Lung (tissue), 12 donors: ENCODE measurements around the gene TPCN2. TPM values are rescaled to one million over a fixed set of nuclear protein-coding genes. Genes with fewer than 3 reads are reported as not detected.
A peak's percentile ranks its signal among the peaks of the same experiment; 100 is the strongest.

Source experiments
- ATAC-seq: fragments of 200-7000 bp; cut with Tn5 transposase; one replicate; pipeline ENCODE4 v1.9.1; 2020; ENCODE audit warnings: moderate number of reproducible peaks; ENCODE audit not compliant: insufficient read depth, low FRiP score
- DNase-seq, 3 donors: peaks; one replicate each; pipeline ENCODE4 v3.0.0-alpha.2; 2013 to 2017
- H3K27ac ChIP-seq, 2 donors: one replicate each; pipeline ENCODE4 v1.5.1; 2013; ENCODE audit warnings: mild to moderate bottlenecking in 2 of 2, moderate library complexity in 2 of 2, control low read depth in 1 of 2, inconsistent platforms in 1 of 2, low read depth in 1 of 2, low read length in 1 of 2
- H3K27me3 ChIP-seq, 3 donors: one replicate each; pipeline ENCODE4 v1.5.1; 2013; ENCODE audit warnings: low read length in 2 of 3; ENCODE audit not compliant: control insufficient read depth in 3 of 3, insufficient read depth in 3 of 3
- H3K36me3 ChIP-seq, 4 donors: one replicate each; pipeline ENCODE4 v1.5.1; 2013; ENCODE audit warnings: low read length in 4 of 4, mild to moderate bottlenecking in 1 of 4, moderate library complexity in 1 of 4; ENCODE audit not compliant: control insufficient read depth in 4 of 4, insufficient read depth in 4 of 4
- H3K4me1 ChIP-seq, 5 donors: one replicate each; pipeline ENCODE4 v1.5.1; 2013; ENCODE audit warnings: low read length in 5 of 5, mild to moderate bottlenecking in 2 of 5, moderate library complexity in 1 of 5; ENCODE audit not compliant: control insufficient read depth in 5 of 5, insufficient read depth in 5 of 5
- H3K4me3 ChIP-seq: one replicate; pipeline ENCODE4 v1.5.1; 2013; ENCODE audit warnings: mild to moderate bottlenecking, control low read depth, moderate library complexity
- H3K9ac ChIP-seq, 2 donors: one replicate each; pipeline ENCODE4 v1.5.1; 2013; ENCODE audit warnings: low read length in 2 of 2, control low read depth in 1 of 2; ENCODE audit not compliant: insufficient read depth in 1 of 2
- H3K9me3 ChIP-seq, 4 donors: one replicate each; pipeline ENCODE4 v1.5.1; 2013; ENCODE audit warnings: low read length in 3 of 4, mild to moderate bottlenecking in 1 of 4, moderate library complexity in 1 of 4; ENCODE audit not compliant: control insufficient read depth in 4 of 4, insufficient read depth in 3 of 4
- CTCF ChIP-seq: IDR thresholded peaks from 2 replicates; pipeline ENCODE4 v1.5.1; 2012; ENCODE audit warnings: mild to moderate bottlenecking; ENCODE audit errors: control extremely low read depth, extremely low read depth
- WGBS, 2 donors: extraction: QIAGEN DNeasy Blood & Tissue Kit; methylation state at CpG; one replicate each; pipeline ENCODE4 v1.1.7; 2013; 5-methylcytosine and 5-hydroxymethylcytosine counted together
- polyA plus RNA-seq, 2 donors: library from polyadenylated mRNA; stranded (reverse); fragments of 200-250 nt; gene quantifications; one replicate each; pipeline ENCODE4 v1.2.1, GENCODE V29; 2013
- total RNA-seq, 2 donors: library from RNA; depleted of rRNA in 1 of 2; stranded (reverse); fragments of >200 nt in 1 of 2; gene quantifications; one replicate each; pipeline ENCODE4 v1.2.1, GENCODE V29; 2014 to 2021
- donor health status: control.
- donor health status: control.
- donor health status: Bipolar disorder and iron deficiency.
- donor health status: healthy.
- donor health status: DM: yes; HTN: yes; CAD: no.

The TPCN2 gene
- total and polyA plus RNA-seq, 4 donors = 10.0 to 25.0 (median 14.5) TPM

- H3K36me3 ChIP-seq = no peaks in the 10 kb centered on the region
- no peak overlapping the region for H3K4me3 ChIP-seq
- DNase-seq (peak in 2 of 3 donors; percentile 22 to 46), ATAC-seq (peak; percentile 69)
- 50 to 51% methylated on average over 21 of the region's 21 CpGs for WGBS, 2 donors
- peaks cover 0 to 2% (median 0%) of the 10 kb centered on the region in 5 donors for H3K4me1 ChIP-seq
- H3K27ac ChIP-seq = no peak overlapping the region
- no peak overlapping the region for H3K9ac ChIP-seq
- peaks cover 0 to 5% (median 2%) of the 10 kb centered on the region in 4 donors for H3K9me3 ChIP-seq
- TF ChIP-seq CTCF = no peak
- H3K27me3 ChIP-seq = no peaks in the 10 kb centered on the region
Measured at GRCh38 chr11:69166218-69167115, 117.7 kb downstream of the TPCN2 start.

DNA sequence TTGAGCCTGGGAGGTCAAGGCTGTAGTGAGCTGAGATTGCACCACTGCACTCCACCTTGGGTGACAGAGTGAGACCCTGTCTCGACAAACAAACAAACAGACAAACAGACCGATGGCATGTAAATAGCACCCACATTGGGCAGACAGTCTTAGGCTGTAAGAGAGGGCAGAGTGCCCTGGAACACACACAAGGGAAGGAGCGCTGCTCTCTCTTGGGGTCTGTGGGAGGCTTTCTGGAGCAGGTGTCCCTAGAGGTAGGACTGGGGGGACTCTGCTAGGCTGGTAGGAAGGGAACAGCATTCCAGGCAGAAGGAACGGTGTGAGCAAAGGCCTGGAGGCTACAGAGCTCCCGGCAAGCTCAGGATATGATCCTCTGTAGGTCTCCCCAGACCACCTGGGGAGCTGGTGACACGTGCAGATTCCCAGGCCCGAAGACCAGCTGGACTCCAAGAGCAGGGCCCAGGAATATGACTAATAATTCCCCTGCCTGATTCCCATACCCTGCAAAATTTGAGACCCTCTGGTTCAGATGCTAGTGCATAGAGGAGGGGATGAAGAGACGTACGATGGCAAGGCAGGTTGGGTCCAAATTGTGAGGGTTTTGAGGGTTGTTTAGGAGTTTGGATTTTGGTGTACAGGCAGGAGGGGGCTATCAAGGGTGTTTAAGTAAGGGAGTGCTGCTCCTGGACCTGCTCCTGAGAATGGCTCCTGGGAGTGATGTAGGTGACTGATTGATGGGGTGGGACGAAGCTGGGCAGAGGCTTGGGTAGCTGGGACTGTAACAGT lies 118.6 kb downstream of the TPCN2 start:
- WGBS, 2 donors = 90 to 93% methylated on average over 10 of the region's 10 CpGs
- Histone ChIP-seq H3K4me3 (no peak overlapping the region), H3K27me3 (no peaks in the 10 kb centered on the region), H3K27ac (no peak overlapping the region), H3K9me3 (peaks cover 0 to 5% (median 2%) of the 10 kb centered on the region in 4 donors), H3K4me1 (peaks cover 0 to 2% (median 0%) of the 10 kb centered on the region in 5 donors), H3K9ac (no peak overlapping the region), H3K36me3 (no peaks in the 10 kb centered on the region)
- ATAC-seq (no peak), DNase-seq (no peak)
- TF ChIP-seq CTCF = no peak

DNA sequence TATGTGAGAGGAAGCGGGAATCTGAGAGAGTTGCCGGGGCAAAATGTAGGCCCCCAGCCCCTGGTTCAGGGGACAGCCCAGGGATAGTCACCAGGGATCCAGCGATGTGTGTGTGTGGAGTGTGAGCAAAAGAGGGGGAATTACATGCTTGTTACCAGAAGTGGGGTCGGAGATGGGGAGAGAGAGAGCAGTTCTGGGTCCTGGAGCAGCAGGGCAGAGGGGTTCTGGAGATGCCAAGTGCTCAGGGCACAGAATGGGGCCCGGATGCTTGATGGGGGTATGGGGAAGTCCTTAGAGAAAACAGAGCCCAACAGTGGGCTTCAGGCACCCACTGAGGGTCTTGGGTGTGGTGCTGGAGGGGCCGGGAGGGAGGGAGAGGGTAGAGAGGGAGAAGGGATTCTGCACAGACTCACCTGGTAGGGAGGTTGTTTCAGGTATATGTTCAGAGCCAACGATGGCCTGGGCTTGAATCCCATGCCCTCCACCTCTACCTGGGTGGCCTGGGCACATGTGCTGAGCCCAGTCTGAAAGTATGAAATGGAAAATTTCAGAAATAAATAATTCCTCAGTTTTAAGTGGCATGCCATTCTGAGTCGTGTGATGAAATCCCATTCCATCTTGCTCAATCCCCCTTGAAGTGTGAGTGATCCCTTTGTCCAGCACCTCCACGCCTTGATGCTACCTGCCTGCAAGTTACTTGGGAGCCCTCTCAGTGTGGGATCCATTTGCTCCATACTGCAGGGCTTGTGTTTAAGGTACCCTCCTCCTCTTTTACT lies 119.4 kb downstream of the TPCN2 start:
- peak in 1 of 3 donors; percentile 37 for DNase-seq
- H3K9ac ChIP-seq = no peak overlapping the region
- H3K9me3 ChIP-seq = peaks cover 0 to 5% (median 2%) of the 10 kb centered on the region in 4 donors
- peaks cover 0 to 2% (median 0%) of the 10 kb centered on the region in 5 donors for H3K4me1 ChIP-seq
- ATAC-seq = no peak
- H3K27me3 ChIP-seq = no peaks in the 10 kb centered on the region
- 69 to 79% methylated on average over 9 of the region's 9 CpGs for WGBS, 2 donors
- H3K36me3 ChIP-seq = no peaks in the 10 kb centered on the region
- H3K4me3 ChIP-seq = no peak overlapping the region
- no peak for TF ChIP-seq CTCF
- no peak overlapping the region for H3K27ac ChIP-seq
